ENCODE data around the gene CDK3.

CDK3 gene

DNA sequence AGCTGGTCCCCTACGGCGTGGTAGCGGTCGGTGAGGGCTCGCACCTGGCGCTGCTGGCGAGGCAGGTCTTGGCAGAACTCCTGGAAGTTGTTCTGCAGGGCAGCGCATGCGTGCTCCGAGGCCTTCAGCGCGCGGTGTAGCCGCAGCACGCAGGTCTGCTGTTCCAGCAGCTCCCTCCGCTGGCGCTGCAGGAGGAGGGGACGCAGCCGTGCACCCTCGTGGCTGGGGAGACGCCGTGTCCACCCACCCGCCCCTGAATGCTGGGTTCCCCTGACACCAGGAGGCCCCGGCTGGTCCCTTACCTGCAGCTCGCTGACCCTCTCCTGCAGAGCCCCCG lies 14.2 kb downstream of the CDK3 start:
- H3K36me3 ChIP-seq = no peaks in the 10 kb centered on the region
- peaks cover 0 to 6% (median 1%) of the 10 kb centered on the region in 4 donors for H3K4me1 ChIP-seq
- intact Hi-C loops (cut with DNase I; ENCODE audit: low total_unique reads) = no loop called here
- DNase-seq = no peak
- no peak overlapping the region for H3K27ac ChIP-seq
- no peaks in the 10 kb centered on the region for H3K9me3 ChIP-seq
- H3K27me3 ChIP-seq = peaks cover 0 to 26% of the 10 kb centered on the region in 2 donors
- no peak overlapping the region for H3K4me3 ChIP-seq
- no peak for TF ChIP-seq CTCF (IDR thresholded peaks at IDR 0.05)

GRCh38 chr17:76017481-76018339 lies 17.1 kb downstream of the CDK3 start:
- Histone ChIP-seq H3K27ac (no peak overlapping the region), H3K4me1 (peaks cover 0 to 6% (median 1%) of the 10 kb centered on the region in 4 donors), H3K27me3 (peaks cover 0 to 41% of the 10 kb centered on the region in 2 donors), H3K4me3 (no peak overlapping the region), H3K9me3 (no peaks in the 10 kb centered on the region), H3K36me3 (peaks cover 0 to 1% (median 0%) of the 10 kb centered on the region in 3 donors)
- no peak for TF ChIP-seq CTCF (IDR thresholded peaks at IDR 0.05)
- intact Hi-C loops (cut with DNase I; ENCODE audit: low total_unique reads) = no loop called here
- DNase-seq = no peak

DNA sequence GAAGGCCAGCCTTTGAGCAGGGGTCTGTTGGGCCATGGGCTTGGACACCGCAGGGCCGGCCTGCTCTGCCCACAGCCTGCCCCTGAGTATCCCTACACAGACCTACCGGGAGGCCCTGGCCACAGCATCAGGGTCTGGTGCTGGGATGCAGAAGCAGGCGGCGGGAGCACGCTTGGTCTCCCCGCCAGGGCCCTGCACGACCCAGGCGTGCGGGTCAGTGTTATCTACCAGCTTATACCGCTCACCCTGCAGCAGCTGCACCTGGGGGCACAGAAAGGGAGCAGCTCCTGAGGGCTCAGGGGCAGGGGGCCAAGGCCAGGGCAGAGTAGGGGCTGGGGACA lies 17.7 kb downstream of the CDK3 start:
- Histone ChIP-seq H3K36me3 (peaks cover 0 to 5% (median 0%) of the 10 kb centered on the region in 3 donors), H3K27ac (no peak overlapping the region), H3K27me3 (peaks cover 0 to 47% of the 10 kb centered on the region in 2 donors), H3K4me1 (peaks cover 0 to 6% (median 1%) of the 10 kb centered on the region in 4 donors), H3K4me3 (no peak overlapping the region), H3K9me3 (no peaks in the 10 kb centered on the region)
- TF ChIP-seq CTCF (IDR thresholded peaks at IDR 0.05) = no peak
- intact Hi-C loops (cut with DNase I; ENCODE audit: low total_unique reads) = no loop called here
- DNase-seq = no peak

- H3K27me3 ChIP-seq = peaks cover 0 to 52% of the 10 kb centered on the region in 2 donors
- peaks cover 0 to 5% (median 0%) of the 10 kb centered on the region in 3 donors for H3K36me3 ChIP-seq
- no peak overlapping the region for H3K27ac ChIP-seq
- TF ChIP-seq CTCF (IDR thresholded peaks at IDR 0.05) = no peak
- DNase-seq = no peak
- H3K4me3 ChIP-seq = no peak overlapping the region
- H3K4me1 ChIP-seq = peaks cover 0 to 6% (median 1%) of the 10 kb centered on the region in 4 donors
- no peaks in the 10 kb centered on the region for H3K9me3 ChIP-seq
- intact Hi-C loops (cut with DNase I; ENCODE audit: low total_unique reads) = no loop called here
Observed at GRCh38 chr17:76018801-76019200, 18.1 kb downstream of the CDK3 start.

DNA sequence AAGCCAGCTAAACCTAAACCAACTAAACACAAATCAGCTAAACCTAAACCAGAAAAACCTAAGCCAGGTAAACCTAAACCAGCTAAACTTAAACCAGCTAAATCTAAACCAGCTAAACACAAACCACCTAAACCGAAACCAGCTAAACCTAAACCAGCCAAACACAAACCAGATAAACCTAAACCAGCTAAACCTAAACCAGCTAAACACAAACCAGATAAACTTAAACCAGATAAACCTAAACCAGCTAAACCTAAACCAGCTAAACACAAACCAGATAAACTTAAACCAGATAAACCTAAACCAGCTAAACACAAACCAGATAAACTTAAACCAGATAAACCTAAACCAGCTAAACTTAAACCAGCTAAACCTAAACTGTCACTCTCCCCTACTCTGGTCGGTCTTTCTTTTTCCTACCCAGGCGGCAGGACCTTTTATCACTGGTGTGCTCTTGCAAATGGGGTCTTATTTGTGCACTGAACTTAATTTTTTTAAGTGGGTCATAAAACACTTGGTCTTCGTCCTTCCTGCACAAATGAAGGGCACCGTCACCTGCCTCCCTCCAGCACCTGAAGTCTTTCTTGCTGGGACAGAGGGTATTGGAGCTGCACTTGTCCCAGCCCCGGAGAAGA lies 19.3 kb downstream of the CDK3 start:
- intact Hi-C loops (cut with DNase I; ENCODE audit: low total_unique reads) = no loop called here
- H3K4me1 ChIP-seq = no peaks in the 10 kb centered on the region
- no peak for DNase-seq
- TF ChIP-seq CTCF (IDR thresholded peaks at IDR 0.05) = no peak
- H3K9me3 ChIP-seq = no peaks in the 10 kb centered on the region
- no peak overlapping the region for H3K4me3 ChIP-seq
- H3K36me3 ChIP-seq = peaks cover 0 to 5% (median 0%) of the 10 kb centered on the region in 3 donors
- no peak overlapping the region for H3K27ac ChIP-seq
- peaks cover 0 to 57% of the 10 kb centered on the region in 2 donors for H3K27me3 ChIP-seq
